HG03565 (cell line): ENCODE measurements around the gene SORBS1.

Experiments used
- ATAC-seq: cut with Tn5 transposase; IDR thresholded peaks from one replicate; pipeline ENCODE4 v1.9.1; 2021; ENCODE audit warnings: mild to moderate bottlenecking, moderate library complexity; ENCODE audit not compliant: unreplicated experiment

Gene SORBS1

DNA sequence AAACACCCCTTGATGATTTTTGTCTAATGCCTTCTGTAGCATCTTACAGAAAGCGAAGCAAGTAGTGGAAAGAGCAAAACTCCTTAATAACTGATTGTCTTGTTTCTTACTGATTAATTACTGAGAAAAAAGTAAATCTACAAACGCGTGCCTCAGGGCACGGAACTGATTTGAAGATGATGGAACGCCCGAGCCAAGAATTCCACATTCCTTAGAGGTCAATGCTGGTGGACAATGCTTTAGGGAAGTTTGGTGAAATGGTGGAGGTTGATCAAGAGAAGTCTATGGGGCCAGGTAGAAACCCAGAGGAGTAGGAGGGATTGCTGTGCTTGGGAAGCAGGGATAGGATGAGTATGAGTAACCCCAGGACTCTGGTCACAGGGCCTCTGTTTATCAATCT is 5.0 kb upstream of the SORBS1 start:
- no peak for ATAC-seq

- ATAC-seq, result no peak
These were observed 4.2 kb upstream of the SORBS1 start for GRCh38 chr10:95565336-95565735.

DNA sequence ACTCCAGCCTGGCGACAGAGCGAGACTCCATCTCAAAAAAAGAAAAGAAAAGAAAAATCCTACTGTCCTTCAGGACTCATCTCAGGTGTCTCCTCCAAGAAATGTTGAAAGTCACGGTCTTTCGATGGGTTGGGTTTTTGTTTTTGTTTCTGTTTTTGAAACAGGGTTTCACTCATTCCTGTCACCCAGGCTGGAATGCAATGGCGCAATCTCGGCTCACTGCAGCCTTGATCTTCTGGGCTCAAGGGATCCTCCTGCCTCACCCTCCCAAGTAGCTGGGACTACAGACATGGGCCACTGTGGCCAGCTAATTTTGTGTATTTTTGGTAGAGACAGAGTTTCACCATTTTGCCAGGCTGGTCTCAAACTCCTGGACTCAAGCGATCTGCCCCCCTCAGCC is 3.1 kb upstream of the SORBS1 start:
- ATAC-seq, result no peak

GRCh38 chr10:95562341-95562965 is 1.3 kb upstream of the SORBS1 start:
- no peak for ATAC-seq

DNA sequence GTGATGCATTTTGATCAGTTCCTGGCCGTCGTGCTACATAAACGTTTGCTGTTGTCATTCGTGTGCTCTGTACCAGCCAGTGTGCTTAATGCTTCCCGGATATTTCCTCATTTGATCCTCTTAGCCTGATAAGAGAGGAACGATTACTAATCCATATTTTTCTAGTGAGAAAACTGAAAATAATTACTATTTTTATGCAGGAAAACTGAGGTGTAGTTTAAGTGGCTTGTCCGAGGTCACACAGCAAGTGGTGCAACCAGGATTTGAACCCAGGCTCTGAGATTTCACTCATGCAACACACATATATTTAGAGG is 650 bp upstream of the SORBS1 start:
- no peak for ATAC-seq

GRCh38 chr10:95560278-95561176 is 644 bp downstream of the SORBS1 start:
- ATAC-seq, result no peak

DNA sequence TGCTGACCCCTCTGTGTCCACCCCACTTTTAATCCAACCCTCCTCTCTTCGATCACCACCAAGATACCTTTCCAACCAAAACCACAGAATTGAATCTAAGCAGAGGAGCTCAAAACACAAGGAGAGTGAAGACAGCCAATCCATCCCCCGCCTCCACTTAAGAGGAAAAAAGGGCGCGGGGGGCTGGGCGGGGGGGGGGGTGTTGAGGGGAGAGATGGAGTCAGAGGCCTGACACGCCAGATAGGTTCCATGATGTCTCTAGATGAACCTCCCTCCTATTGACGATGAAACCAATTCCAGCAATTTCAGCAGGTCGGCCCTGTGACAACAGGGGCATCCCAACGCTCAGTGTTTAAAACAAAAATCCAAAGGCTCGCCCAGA is 1.3 kb downstream of the SORBS1 start:
- ATAC-seq, result no peak

DNA sequence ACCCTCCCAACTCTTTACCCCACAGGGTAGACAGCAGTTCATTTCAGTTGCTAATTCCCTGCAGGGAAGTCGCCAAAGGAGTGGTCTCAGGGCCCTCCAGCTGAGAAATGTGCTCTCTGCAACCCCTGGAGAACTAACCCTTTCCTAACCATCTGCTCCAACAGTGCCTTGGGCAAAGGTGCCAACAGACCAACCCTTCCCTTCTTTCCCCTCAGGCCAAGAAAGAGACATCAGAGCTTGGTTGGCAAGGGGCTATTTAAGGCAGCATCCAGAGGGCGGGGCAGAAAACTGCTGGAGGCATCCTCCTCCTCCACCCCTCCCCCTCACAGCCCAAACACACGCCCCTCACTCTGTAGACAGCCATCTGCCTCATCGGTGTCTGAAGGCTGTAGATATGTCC is 1.7 kb downstream of the SORBS1 start:
- no peak for ATAC-seq

DNA sequence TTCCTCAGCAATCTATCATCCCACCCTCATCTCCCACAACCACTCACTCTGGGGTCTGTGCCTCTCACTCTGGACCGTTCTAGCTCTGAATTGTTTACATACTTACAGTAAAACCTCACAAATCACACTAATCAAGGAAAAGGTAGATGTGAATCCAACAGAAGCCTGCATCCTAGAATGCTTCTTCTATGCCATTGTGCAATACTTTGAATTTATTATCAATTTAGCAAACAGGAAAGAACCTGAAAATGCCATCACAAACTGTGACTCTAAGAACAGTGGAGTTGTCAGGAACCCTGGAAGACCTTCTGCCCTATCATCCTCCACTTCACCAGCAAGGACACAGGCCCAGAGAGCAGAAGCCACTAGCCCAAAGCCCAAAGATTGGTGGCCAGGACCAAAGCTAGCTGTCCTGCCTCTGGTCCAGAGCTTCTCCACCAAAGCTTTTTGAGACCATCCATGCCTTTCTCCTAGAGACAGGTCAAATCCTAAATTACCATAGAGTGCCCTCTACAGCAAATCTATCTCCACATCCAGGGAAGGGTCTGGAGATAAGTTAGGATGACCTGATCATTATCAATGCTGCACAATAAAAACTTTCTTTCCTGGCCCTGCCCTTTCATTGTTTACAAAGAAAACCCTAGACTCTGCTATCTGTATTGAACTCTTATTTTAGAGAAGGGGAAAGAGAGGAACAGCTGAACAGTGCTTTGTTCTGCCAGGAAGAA is 2.4 kb downstream of the SORBS1 start:
- no peak for ATAC-seq

DNA sequence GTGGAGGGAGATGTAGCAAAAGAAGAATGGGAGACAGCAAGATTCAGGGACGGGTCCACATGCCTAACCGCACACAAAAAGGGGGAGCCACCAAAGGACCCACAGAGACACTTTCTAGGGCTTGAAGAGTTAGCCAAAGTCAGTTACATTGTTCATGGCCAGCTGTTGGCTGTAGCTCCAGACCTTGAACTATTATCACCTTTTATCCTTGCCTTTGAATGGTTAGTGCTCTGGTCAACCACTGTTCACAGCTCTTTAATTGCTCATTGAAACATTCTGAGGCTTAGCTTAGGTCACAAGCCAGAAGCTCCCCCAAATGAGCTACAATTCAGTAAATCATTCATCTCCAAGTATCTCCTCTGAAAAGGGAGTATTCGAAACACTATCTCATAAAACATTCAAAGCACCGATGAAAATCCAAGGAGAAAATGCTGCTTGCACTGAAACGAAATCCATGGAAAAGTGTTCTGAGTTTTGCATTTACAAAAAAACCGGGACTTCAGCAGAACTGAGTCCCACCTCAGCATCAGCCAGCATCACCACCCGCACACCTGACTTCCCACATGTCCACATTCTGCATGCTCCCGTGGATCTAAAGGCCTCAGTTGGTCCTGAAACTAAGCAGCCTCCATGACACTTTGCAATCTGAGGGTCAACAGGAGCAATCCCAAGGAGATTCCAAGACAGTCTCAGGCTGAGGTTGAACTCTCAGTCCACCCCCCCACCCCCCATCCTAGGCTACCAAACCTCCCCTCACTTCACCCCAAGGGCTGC is 4.0 kb downstream of the SORBS1 start:
- no peak for ATAC-seq

- ATAC-seq, result no peak
These were observed 7.5 kb downstream of the SORBS1 start for GRCh38 chr10:95553674-95554073.

DNA sequence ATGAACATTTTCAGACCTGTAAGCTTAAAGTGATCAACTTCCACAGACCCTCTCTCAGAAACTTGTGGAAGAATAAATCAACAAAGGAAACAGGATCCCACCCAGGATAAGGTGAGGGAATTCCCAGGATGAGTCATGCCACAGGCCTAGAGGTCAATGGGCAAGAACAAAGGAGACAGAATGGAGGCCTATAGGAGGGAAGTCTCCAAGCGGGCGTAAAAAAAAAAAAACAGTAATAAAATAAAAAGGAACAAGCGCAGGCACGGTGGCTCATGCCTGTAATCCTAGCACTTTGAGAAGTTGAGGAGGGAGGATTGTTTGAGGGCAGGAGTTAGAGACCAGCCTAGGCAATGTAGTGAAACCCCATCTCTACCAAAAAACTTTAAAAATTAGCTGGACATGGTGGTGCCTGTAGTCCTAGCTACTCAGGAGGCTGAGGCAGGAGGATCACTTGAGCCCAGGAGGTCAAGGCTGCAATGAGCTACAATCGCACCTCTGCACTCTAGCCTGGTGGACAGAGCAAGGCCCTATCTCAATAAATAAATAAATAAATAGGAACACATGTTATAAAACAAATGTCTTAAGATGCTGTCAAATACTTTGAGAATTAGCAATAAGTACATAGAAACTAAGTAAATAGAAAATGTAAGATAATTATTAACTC is 8.4 kb downstream of the SORBS1 start:
- no peak for ATAC-seq

DNA sequence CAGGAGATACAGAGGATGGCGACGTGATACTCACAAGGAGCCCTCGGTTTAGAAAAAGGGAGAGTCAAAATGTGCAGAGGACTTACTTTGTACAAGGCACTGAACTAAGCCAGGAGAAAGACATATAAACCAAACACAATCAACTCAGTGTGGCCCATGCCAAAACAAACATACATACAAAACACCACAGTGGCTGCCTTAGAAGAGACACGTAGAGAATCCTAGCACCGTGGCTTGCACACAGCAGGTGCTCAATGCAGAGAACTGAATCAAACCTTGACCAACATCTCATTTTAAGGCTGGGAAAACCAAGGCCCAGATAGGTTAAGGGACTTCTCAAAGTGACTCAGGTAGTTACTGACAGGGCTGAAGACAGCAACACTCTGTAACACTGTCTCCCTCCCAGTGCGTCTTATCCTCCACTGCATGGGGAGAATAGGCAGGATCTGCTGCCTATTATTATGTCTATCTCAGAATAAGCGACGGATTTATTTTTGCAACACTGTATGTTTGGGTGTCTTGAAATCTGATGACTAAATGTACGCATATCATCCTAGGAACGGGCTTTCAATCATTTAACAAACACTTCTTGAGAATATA is 11.0 kb downstream of the SORBS1 start:
- no peak for ATAC-seq

GRCh38 chr10:95547791-95548435 is 13.3 kb downstream of the SORBS1 start:
- ATAC-seq, result no peak

DNA sequence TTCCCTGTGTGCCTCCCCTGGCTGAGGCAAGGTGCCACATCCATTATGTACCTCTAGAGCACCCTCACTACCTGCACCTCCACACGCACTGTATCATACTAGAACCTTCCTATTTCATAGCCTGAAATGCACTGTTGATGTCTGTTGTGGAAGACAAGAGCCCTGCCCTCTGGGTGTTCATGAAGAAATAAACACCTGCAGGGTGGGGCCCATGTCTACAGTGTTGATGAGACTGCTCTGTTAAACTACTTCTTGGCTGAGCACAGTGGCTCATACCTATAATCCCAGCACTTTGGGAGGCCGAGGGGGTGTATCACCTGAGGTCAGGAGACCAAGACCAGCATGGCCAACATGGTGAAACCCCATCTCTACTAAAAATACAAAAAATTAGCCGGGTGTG is 14.0 kb downstream of the SORBS1 start:
- no peak for ATAC-seq

- no peak for ATAC-seq
These were observed 15.2 kb downstream of the SORBS1 start for GRCh38 chr10:95545981-95546380.

DNA sequence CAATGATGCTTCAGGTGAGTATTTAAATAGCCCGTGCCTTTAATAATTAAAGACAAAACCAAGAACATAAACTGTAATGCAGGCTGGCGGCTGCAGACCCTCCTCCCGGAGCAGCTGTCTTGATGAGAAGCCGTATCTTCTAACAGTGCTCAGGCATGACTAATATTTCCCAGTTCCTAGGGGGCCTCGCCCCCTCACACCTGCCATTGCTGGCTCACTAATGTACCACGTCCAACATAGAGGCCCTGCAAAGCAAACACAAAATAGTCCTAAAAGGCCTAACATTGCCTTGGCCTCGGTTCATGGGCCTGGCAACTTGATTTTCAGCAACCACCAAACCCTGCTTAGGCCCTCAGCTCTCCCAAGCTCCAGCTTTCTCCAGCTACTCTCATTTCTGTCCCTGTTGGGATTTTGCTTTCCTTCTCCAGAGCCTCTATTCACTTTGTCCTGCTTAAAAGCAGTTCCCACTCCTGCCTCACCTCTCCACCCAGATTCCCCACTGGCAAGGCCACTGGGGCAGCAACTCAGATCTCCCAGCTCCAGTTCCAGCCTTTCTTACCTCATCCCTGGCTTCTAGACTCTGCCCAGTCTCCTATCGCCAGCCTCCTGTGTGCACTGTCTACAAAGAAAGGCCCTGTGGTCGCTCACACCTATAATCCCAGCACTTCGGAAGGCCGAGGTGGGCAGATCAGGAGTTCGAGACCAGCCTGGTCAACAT is 16.2 kb downstream of the SORBS1 start:
- ATAC-seq, result no peak

DNA sequence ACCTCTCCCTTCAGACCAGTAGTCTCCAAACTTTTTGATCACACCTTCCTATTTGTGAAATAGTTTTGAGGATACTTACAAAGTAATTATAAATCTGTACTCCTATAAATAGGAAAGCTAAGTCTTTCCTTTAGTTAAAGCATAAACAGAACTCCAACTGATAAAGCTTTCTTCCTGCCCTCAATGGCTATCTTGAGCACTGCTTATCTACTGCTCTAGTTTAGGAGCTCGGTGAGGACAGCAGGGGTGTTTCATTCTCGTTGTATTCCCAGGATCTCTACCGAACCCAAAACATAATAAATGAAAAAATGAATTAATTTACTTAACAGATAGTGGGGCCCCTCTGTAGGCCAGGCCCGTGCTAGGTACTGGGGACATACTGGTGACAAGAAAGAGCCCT is 17.7 kb downstream of the SORBS1 start:
- ATAC-seq, result no peak

GRCh38 chr10:95542761-95543160 is 18.4 kb downstream of the SORBS1 start:
- ATAC-seq, result no peak
